Ovary (tissue), 10 donors: Measurements from ENCODE around the gene PKMYT1. TPM values are rescaled to one million over a fixed set of nuclear protein-coding genes. Genes with fewer than 3 reads are reported as not detected.

Experiments
- DNase-seq, 5 donors: peaks; one replicate each; pipeline ENCODE4 v3.0.0-alpha.2; 2019 to 2020
- H3K27ac ChIP-seq, 2 donors: fragments of 200-600 bp; one replicate each; pipeline versions ENCODE4 v1.5.1 to v1.8.0; 2019 to 2022
- H3K27me3 ChIP-seq: fragments of 200-600 bp; one replicate; pipeline ENCODE4 v1.8.0; 2022
- H3K36me3 ChIP-seq: fragments of 200-600 bp; sonication (generic); one replicate; pipeline ENCODE4 v1.5.1; 2019
- H3K4me1 ChIP-seq: one replicate; pipeline ENCODE4 v1.8.1; 2013; ENCODE audit warnings: mild to moderate bottlenecking, moderate library complexity; ENCODE audit not compliant: insufficient read depth
- H3K4me3 ChIP-seq: fragments of 200-600 bp; sonication (generic); one replicate; pipeline ENCODE4 v1.5.1; 2017
- H3K9me3 ChIP-seq, 2 donors: fragments of 200-600 bp in 1 of 2; sonication (generic) in 1 of 2; one replicate each; pipeline versions ENCODE4 v1.5.1 to v1.8.1; 2013 to 2019; ENCODE audit warnings: mild to moderate bottlenecking in 1 of 2, moderate library complexity in 1 of 2
- EP300 ChIP-seq: sonication (generic); formaldehyde crosslinking; IDR thresholded peaks from one replicate; pipeline ENCODE4 v1.6.1; 2017; ENCODE audit warnings: antibody characterized with exemption
- POLR2A ChIP-seq: fragments of 450-650 bp; IDR thresholded peaks from one replicate; pipeline ENCODE4 v1.6.1; 2017; ENCODE audit warnings: antibody characterized with exemption, mild to moderate bottlenecking, moderate library complexity
- WGBS, 3 donors: extraction: QIAGEN DNeasy Blood & Tissue Kit in 1 of 3; methylation state at CpG; one replicate each; pipeline versions ENCODE4 v1.1.5 to v1.1.7; 2013 to 2017; 5-methylcytosine and 5-hydroxymethylcytosine counted together
- intact Hi-C, 4 donors: fragments of 100-400 bp; cut with DNase I; formaldehyde crosslinking; loops; one replicate each; pipeline versions ENCODE4 v1.11.0 to v1.15.1; 2022 to 2023
- long read RNA-seq, 3 donors: library from polyadenylated mRNA in 2 of 3; unstranded in 2 of 3; transcript quantifications; one replicate each; pipeline ENCODE4 v2.0.0 and lab custom pipeline, GENCODE V29; 2021 to 2026
- polyA plus RNA-seq, 2 donors: library from polyadenylated mRNA; stranded (reverse); fragments of 200-250 nt in 1 of 2; fragments of 350-450 nt in 1 of 2; fragmentation: Illumina TruSeq in 1 of 2; extraction: RNeasy Lipid Tissue Mini Kit (QIAGEN cat#74804) in 1 of 2; gene quantifications; one replicate each; pipeline ENCODE4 v1.2.3, GENCODE V29; 2013 to 2014
- total RNA-seq, 7 donors: library from RNA; depleted of rRNA in 2 of 7; stranded (reverse); fragments of >200 nt in 2 of 7; fragmentation: NEBNext Ultra II Directional in 3 of 7; extraction: Animal tissue kit (Norgen Biotek cat#: 25700) in 3 of 7; gene quantifications; one replicate each; pipeline versions ENCODE4 v1.1.0 to v1.2.4, GENCODE V29; 2016 to 2023
- TF ChIP-seq, protein P1 (sequence below), 3 donors: fragments of 450-650 bp in 2 of 3; fragments of 200-600 bp in 1 of 3; IDR thresholded peaks; one replicate each; pipeline versions ENCODE4 v1.5.1 to v1.8.0; 2016 to 2022; ENCODE audit warnings: antibody characterized with exemption in 3 of 3, mild to moderate bottlenecking in 1 of 3
- donor health status: DM: no; HTN: no; CAD: no; lungs with moderate emphysema.
- donor health status: DM: no; HTN: no; CAD: no.
- donor health status: Bipolar disorder and iron deficiency.
- donor health status: DM: yes; HTN: yes; CAD: no.
- donor health status: DM: no; HTN: no; CAD: no.
- donor health status: DM: yes; HTN: yes; CAD: no.

PKMYT1 gene
- total RNA-seq (1 to 10 TPM in 3 of 7 donors, under 1 TPM in 2, not detected in 2; 0.23 to 2.6 (median 1.1) TPM), polyA plus RNA-seq (under 1 TPM in 1 of 2 donors, not detected in 1; 0.52 TPM)
- long read RNA-seq, donor 1, result 0 reads
- long read RNA-seq, donor 2, transcript PKMYT1-201 (9 exons, 2,171 nt), result major isoform, 10 of 47 reads
- long read RNA-seq, donor 2, partial matches to known transcripts, result 32 of 47 reads
- long read RNA-seq, donor 2, other reads (novel, unspliced or antisense), result 0 of 47 reads
- long read RNA-seq, donor 3, partial matches to known transcripts, result 0 of 3 reads
- long read RNA-seq, donor 3, other reads (novel, unspliced or antisense), result 0 of 3 reads

DNA sequence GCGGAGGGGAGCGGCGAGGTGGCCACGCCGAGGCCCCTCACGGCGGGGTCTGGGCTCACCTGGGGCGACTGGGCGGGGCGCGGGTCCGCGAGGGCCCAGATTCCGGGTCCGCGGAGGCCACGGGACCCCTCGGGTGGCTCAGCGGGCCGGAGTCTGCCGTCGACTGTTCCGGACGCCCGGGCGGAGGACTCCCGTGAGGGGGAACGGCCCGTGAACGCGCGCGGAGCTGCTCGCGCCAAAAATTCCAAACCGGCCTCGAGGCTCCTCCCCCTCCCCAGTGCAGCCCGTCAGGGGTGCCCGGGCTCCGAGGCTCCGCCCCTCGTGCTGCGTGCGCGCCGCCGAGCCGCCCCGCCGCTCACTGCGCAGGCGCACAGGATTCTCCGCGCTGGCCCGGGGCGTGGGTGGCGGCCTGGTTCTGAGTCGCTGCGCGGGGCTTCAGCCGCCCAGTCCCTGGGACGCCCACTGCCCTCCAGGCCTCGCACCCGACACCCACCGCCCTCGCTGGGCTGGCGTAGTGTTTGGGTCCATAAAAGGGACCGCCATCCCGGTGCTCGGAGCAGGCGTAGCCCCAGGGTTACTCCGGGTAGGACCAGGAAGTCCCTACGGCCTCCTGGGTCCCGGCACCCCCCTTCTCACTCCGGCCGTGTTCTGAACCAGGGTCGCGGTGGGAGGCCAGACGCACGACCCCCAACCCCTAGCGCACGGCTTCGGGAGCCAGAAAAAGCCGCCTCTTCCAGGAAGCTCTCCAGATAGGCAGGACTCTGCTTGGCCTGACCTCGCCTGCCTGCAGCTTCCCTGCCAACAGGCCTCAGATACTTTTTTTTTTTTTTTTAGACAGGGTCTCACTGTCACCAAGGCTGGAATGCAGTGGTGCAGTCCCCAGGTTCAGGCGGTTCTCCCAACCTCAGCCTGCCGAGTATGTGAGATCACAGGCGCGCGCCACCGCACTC lies at the start of gene PKMYT1:
TSS of gene PKMYT1 (minus strand) at position 220 of the 950 bp plus-strand sequence. CDS start 789 bp downstream, outside the sequence.
- H3K27me3 ChIP-seq, result no peaks in the 10 kb centered on the region

DNA sequence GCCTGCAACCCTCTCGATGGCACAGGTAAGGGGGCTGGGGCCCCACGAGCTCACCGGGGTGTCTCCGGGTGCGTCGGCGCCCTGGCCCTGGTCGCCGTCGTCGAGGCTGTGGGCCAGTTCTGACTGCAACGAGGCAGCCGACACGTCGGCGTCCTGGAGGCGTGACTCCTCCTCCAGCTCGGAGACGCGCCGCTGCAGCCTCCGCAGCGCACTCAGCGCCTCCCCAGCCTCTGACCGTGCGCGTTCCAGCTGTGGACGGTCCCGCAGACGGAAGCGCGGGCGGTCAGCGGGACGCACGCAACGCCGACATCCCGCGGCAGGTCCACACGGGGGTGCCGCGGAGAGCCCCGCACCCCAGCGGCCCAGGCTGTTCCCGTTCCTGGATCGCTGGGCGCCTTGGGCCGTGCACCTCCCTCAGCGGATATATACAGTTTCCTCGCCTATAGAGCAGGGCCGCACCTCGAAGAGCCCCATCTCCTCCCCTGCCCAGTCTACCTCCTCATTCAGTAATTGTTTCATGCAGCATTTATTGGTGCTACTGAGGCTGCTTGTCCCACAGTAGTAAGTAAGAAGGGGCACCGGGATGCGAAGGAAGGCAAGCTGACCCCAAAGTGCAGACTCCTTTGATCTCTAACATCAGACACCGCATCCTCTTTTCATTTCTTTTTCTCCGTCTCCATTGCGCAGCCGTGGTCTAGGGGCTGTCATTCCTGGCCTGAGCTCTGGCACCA lies 49.4 kb upstream of the PKMYT1 start:
- no peak for DNase-seq
- H3K36me3 ChIP-seq, result no peaks in the 10 kb centered on the region
- intact Hi-C loops, result loop anchor here in 2 of 4 donors (10.0 kb wide), 2 partner anchors 135 to 255 kb away; partner anchors contain the start of gene ZNF263 (in 1 of the 2)
- H3K4me3 ChIP-seq, result no peak overlapping the region
- H3K27ac ChIP-seq, result no peak overlapping the region
- peaks cover 2% of the 10 kb centered on the region for H3K27me3 ChIP-seq
- H3K4me1 ChIP-seq, result no peaks in the 10 kb centered on the region
- TF ChIP-seq, protein P1, sequence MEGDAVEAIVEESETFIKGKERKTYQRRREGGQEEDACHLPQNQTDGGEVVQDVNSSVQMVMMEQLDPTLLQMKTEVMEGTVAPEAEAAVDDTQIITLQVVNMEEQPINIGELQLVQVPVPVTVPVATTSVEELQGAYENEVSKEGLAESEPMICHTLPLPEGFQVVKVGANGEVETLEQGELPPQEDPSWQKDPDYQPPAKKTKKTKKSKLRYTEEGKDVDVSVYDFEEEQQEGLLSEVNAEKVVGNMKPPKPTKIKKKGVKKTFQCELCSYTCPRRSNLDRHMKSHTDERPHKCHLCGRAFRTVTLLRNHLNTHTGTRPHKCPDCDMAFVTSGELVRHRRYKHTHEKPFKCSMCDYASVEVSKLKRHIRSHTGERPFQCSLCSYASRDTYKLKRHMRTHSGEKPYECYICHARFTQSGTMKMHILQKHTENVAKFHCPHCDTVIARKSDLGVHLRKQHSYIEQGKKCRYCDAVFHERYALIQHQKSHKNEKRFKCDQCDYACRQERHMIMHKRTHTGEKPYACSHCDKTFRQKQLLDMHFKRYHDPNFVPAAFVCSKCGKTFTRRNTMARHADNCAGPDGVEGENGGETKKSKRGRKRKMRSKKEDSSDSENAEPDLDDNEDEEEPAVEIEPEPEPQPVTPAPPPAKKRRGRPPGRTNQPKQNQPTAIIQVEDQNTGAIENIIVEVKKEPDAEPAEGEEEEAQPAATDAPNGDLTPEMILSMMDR (IDR thresholded peaks at IDR 0.05), result no peak
- TF ChIP-seq EP300 (no peak), POLR2A (no peak)
- no peaks in the 10 kb centered on the region for H3K9me3 ChIP-seq
- WGBS, 3 donors, result 8 to 9% (median 9%) methylated on average over 55 to 59 of the region's 59 CpGs

More for the DNA sequence above, at the start of gene PKMYT1:
- peak; percentile 90 to 97 (median 94) for DNase-seq
- Histone ChIP-seq H3K36me3 (no peaks in the 10 kb centered on the region), H3K4me1 (peaks cover 8% of the 10 kb centered on the region), H3K9me3 (no peaks in the 10 kb centered on the region), H3K4me3 (peak within 1 kb of the TSS; percentile 77), H3K27ac (peak within 1 kb of the TSS; percentile 4 to 59)
- peak; percentile 91 for TF ChIP-seq POLR2A
- no peak for TF ChIP-seq EP300
- intact Hi-C loops, result no loop called here
- 4 to 9% (median 8%) methylated on average over 55 to 91 of the region's 91 CpGs for WGBS, 3 donors

DNA sequence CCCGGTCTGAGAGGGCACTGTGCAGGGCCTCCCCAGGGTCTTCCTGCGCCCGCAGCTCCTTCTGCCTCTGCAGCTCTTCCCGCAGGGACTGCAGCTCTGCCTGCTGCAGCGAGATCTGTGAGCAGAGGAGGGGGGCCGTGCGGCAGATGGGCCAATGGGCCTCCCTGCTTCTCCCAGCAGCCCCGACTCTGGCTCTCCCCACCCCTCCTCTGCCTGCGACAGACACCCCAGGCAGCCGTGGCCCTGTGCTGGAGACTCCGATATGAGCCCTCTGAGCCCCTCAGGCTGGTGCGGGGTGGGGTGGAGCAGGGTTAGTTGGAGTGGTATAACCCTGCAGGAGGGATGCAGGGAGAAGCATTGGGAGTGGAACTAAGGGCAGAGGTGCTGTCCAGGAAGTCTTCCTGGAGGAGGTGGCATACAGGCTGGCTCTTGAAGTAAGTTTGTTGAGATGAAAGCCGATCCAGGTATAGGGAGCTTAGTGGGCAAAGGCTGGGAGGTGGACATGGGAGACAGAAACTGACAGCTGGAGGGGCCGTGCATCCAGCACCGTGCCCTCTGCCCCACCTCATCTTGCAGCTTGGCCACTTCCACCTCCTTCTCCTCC lies 48.6 kb upstream of the PKMYT1 start:
- H3K27me3 ChIP-seq, result peaks cover 2% of the 10 kb centered on the region
- 19 to 20% (median 20%) methylated on average over 15 of the region's 15 CpGs for WGBS, 3 donors
- DNase-seq, result peak in 1 of 5 donors; percentile 11
- H3K36me3 ChIP-seq, result no peaks in the 10 kb centered on the region
- no peaks in the 10 kb centered on the region for H3K4me1 ChIP-seq
- TF ChIP-seq, protein P1 (IDR thresholded peaks at IDR 0.05), result no peak
- TF ChIP-seq EP300 (no peak), POLR2A (no peak)
- intact Hi-C loops, result loop anchor here in 1 of 4 donors (10.0 kb wide), 1 partner anchor 256 kb away; the partner anchor contains the start of gene ZNF263
- no peak overlapping the region for H3K27ac ChIP-seq
- H3K4me3 ChIP-seq, result no peak overlapping the region
- H3K9me3 ChIP-seq, result no peaks in the 10 kb centered on the region

DNA sequence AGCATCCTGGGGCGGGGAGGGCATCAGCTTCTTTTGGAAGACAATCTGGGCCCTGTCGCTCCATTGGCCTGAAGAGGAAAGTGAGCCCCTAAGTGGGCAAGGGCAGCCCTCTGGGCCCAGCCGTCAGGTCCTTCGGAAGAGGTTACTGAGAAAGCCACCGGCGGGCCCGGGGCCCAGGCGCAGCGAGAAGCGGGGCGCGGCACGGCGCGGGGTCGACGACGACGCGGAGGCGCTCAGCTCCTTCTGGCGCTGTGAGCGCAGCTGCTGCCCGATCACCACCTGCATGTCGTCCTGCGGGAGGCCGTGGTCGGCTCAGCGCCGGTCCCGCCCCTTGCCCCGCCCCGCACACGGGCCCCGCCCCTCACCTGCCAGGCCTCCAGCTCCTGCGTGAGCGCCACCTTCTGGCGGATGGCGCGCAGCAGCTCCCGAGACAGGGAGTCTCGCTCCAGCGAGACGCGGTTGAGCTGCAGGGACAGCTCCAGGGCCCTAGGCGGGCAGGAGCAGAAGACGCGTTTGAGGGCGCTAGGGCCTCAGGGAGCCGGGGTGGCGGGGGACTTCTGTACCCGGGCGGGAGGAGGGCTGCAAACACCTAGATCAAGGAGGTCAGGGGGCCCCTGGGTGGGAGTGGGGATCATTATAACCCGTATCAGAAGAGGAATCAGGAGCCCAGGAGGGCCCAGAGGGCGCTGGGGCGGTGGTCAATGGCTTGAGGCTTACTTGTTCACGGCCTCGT lies 47.9 kb upstream of the PKMYT1 start:
- H3K4me3 ChIP-seq, result no peak overlapping the region
- H3K4me1 ChIP-seq, result peaks cover 4% of the 10 kb centered on the region
- 8 to 27% (median 12%) methylated on average over 12 to 58 of the region's 58 CpGs for WGBS, 3 donors
- TF ChIP-seq POLR2A, result no peak
- TF ChIP-seq, protein P1 (IDR thresholded peaks at IDR 0.05), result peak; percentile 45 to 61 (median 60)
- H3K9me3 ChIP-seq, result no peaks in the 10 kb centered on the region
- peak; percentile 75 to 89 (median 84) for DNase-seq
- H3K36me3 ChIP-seq, result no peaks in the 10 kb centered on the region
- H3K27ac ChIP-seq, result no peak overlapping the region
- peaks cover 2% of the 10 kb centered on the region for H3K27me3 ChIP-seq
- intact Hi-C loops, result loop anchor here in 1 of 4 donors (10.0 kb wide), 1 partner anchor 257 kb away; the partner anchor contains the start of gene ZNF263
